Endodermal cell (in vitro differentiated cells): Measurements from ENCODE around the gene CD22. TPM values are rescaled to one million over a fixed set of nuclear protein-coding genes. Genes with fewer than 3 reads are reported as not detected.
A peak's percentile ranks its signal among the peaks of the same experiment; 100 is the strongest.

Experiments
- DNase-seq: peaks from one replicate; pipeline ENCODE4 v3.0.0-alpha.2; 2017
- H3K27ac ChIP-seq: 2 replicates; pipeline ENCODE4 v1.5.1; 2013; ENCODE audit warnings: mild to moderate bottlenecking, low read depth, low read length, moderate library complexity
- H3K27me3 ChIP-seq: 2 replicates; pipeline ENCODE4 v1.6.1; 2013; ENCODE audit warnings: mild to moderate bottlenecking, low read length, moderate library complexity; ENCODE audit not compliant: insufficient read depth, control insufficient read depth, poor library complexity, severe bottlenecking
- H3K36me3 ChIP-seq: 2 replicates; pipeline ENCODE4 v1.7.0; 2013; ENCODE audit warnings: mild to moderate bottlenecking, low read length, moderate library complexity; ENCODE audit not compliant: control insufficient read depth, insufficient read depth
- H3K4me1 ChIP-seq: one replicate; pipeline ENCODE4 v1.7.0; 2013; ENCODE audit warnings: low read length; ENCODE audit not compliant: control insufficient read depth, insufficient read depth
- H3K4me3 ChIP-seq: 2 replicates; pipeline ENCODE4 v1.5.1; 2013; ENCODE audit warnings: mild to moderate bottlenecking, low read length, moderate library complexity
- H3K9ac ChIP-seq: 2 replicates; pipeline ENCODE4 v1.6.1; 2013; ENCODE audit warnings: mild to moderate bottlenecking, low read length, moderate library complexity; ENCODE audit not compliant: poor library complexity, severe bottlenecking; ENCODE audit errors: extremely low read depth
- H3K9me3 ChIP-seq: 2 replicates; pipeline ENCODE4 v1.6.1; 2013; ENCODE audit warnings: mild to moderate bottlenecking, low read length, moderate library complexity; ENCODE audit not compliant: control insufficient read depth
- H3K27ac Mint-ChIP-seq: 2 replicates; pipeline ENCODE4 v1.8.0; 2020; ENCODE audit warnings: mixed read lengths
- H3K27me3 Mint-ChIP-seq: 2 replicates; pipeline ENCODE4 v1.8.0; 2021; ENCODE audit warnings: mild to moderate bottlenecking, mixed read lengths; ENCODE audit not compliant: insufficient read depth
- H3K36me3 Mint-ChIP-seq: 2 replicates; pipeline ENCODE4 v1.8.0; 2020; ENCODE audit warnings: low read depth, mixed read lengths
- H3K4me1 Mint-ChIP-seq: 2 replicates; pipeline ENCODE4 v1.8.0; 2020; ENCODE audit warnings: mixed read lengths
- H3K4me3 Mint-ChIP-seq: 2 replicates; pipeline ENCODE4 v1.8.0; 2020; ENCODE audit warnings: mild to moderate bottlenecking, moderate library complexity, mixed read lengths
- H3K9me3 Mint-ChIP-seq: 2 replicates; pipeline ENCODE4 v1.8.0; 2020; ENCODE audit warnings: mild to moderate bottlenecking, mixed read lengths
- WGBS, 2 experiments: methylation state at CpG; one replicate each; pipeline versions ENCODE4 v1.1.5 to v1.1.7; 2013; ENCODE audit warnings: missing lambda C conversion rate in 2 of 2, mixed read lengths in 1 of 2; ENCODE audit not compliant: insufficient coverage in 1 of 2, insufficient read length in 1 of 2; 5-methylcytosine and 5-hydroxymethylcytosine counted together
- total RNA-seq, 2 donors: library from RNA; stranded (reverse); fragmentation: NEBNext Ultra II Directional in 1 of 2; extraction: Animal tissue kit (Norgen Biotek cat#: 25700) in 1 of 2; gene quantifications; 2 replicates in 1 of 2; 3 replicates in 1 of 2; pipeline ENCODE4 v1.2.1, GENCODE V29; 2021
- TF ChIP-seq, protein P1 (sequence below): fragments of 200-600 bp; sonication (generic); conservative IDR thresholded peaks from 2 replicates; pipeline ENCODE4 v1.5.0; 2021; ENCODE audit warnings: antibody characterized with exemption, mild to moderate bottlenecking

Gene CD22
- total RNA-seq, 2 donors from 2014 or later = not detected

- no peaks in the 10 kb centered on the region for H3K36me3 ChIP-seq
- no peak overlapping the region for H3K27ac ChIP-seq
- Mint-ChIP-seq H3K36me3 (peaks cover 2% of the 10 kb centered on the region), H3K9me3 (peaks cover 61% of the 10 kb centered on the region), H3K27me3 (peaks cover 14% of the 10 kb centered on the region), H3K4me1 (no peaks in the 10 kb centered on the region), H3K27ac (no peak overlapping the region), H3K4me3 (no peak overlapping the region)
- H3K9me3 ChIP-seq = peaks cover 41% of the 10 kb centered on the region
- no peak overlapping the region for H3K9ac ChIP-seq
- peak; percentile 5 for DNase-seq
- H3K4me1 ChIP-seq = no peaks in the 10 kb centered on the region
- no peak overlapping the region for H3K4me3 ChIP-seq
- WGBS, 2 experiments = 93% methylated on average over 6 of the region's 6 CpGs
- TF ChIP-seq, protein P1, sequence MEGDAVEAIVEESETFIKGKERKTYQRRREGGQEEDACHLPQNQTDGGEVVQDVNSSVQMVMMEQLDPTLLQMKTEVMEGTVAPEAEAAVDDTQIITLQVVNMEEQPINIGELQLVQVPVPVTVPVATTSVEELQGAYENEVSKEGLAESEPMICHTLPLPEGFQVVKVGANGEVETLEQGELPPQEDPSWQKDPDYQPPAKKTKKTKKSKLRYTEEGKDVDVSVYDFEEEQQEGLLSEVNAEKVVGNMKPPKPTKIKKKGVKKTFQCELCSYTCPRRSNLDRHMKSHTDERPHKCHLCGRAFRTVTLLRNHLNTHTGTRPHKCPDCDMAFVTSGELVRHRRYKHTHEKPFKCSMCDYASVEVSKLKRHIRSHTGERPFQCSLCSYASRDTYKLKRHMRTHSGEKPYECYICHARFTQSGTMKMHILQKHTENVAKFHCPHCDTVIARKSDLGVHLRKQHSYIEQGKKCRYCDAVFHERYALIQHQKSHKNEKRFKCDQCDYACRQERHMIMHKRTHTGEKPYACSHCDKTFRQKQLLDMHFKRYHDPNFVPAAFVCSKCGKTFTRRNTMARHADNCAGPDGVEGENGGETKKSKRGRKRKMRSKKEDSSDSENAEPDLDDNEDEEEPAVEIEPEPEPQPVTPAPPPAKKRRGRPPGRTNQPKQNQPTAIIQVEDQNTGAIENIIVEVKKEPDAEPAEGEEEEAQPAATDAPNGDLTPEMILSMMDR = no peak
- no peaks in the 10 kb centered on the region for H3K27me3 ChIP-seq
Measured at GRCh38 chr19:35381926-35382325, 52.9 kb downstream of the CD22 start.

GRCh38 chr19:35383536-35383935 is 54.5 kb downstream of the CD22 start:
- Histone ChIP-seq H3K36me3 (no peaks in the 10 kb centered on the region), H3K27ac (no peak overlapping the region), H3K9ac (no peak overlapping the region), H3K27me3 (no peaks in the 10 kb centered on the region), H3K4me3 (no peak overlapping the region), H3K4me1 (no peaks in the 10 kb centered on the region), H3K9me3 (peaks cover 57% of the 10 kb centered on the region)
- H3K36me3 Mint-ChIP-seq = peaks cover 6% of the 10 kb centered on the region
- WGBS, 2 experiments = 92 to 100% methylated on average over 2 of the region's 2 CpGs
- H3K9me3 Mint-ChIP-seq = peaks cover 68% of the 10 kb centered on the region
- no peak overlapping the region for H3K4me3 Mint-ChIP-seq
- H3K4me1 Mint-ChIP-seq = no peaks in the 10 kb centered on the region
- TF ChIP-seq, protein P1 = no peak
- H3K27ac Mint-ChIP-seq = no peak overlapping the region
- DNase-seq = no peak
- H3K27me3 Mint-ChIP-seq = peaks cover 14% of the 10 kb centered on the region

- Histone ChIP-seq H3K27me3 (no peaks in the 10 kb centered on the region), H3K36me3 (no peaks in the 10 kb centered on the region), H3K9me3 (peaks cover 56% of the 10 kb centered on the region), H3K4me3 (peak overlapping the region; percentile 78), H3K9ac (no peak overlapping the region), H3K27ac (no peak overlapping the region), H3K4me1 (no peaks in the 10 kb centered on the region)
- no peak for DNase-seq
- H3K4me1 Mint-ChIP-seq = no peaks in the 10 kb centered on the region
- peaks cover 1% of the 10 kb centered on the region for H3K27me3 Mint-ChIP-seq
- peaks cover 72% of the 10 kb centered on the region for H3K9me3 Mint-ChIP-seq
- TF ChIP-seq, protein P1 = no peak
- WGBS, 2 experiments = 95% methylated on average over 6 of the region's 6 CpGs
- H3K27ac Mint-ChIP-seq = no peak overlapping the region
- H3K4me3 Mint-ChIP-seq = no peak overlapping the region
- H3K36me3 Mint-ChIP-seq = peaks cover 9% of the 10 kb centered on the region
Measured at GRCh38 chr19:35388277-35389054, 59.5 kb downstream of the CD22 start.
